H1 (cell line): ENCODE data around the gene MAGI2.

Source experiments
- CEBPB ChIP-seq: IDR thresholded peaks from 2 replicates; pipeline ENCODE4 v1.6.1; 2012; ENCODE audit warnings: low read depth, low read length
- CREB1 ChIP-seq: IDR thresholded peaks from 2 replicates; pipeline ENCODE4 v1.6.1; 2012; ENCODE audit warnings: inconsistent platforms
- CTCF ChIP-seq, 3 experiments: IDR thresholded peaks; 1 replicate in 2 of 3; 2 replicates in 1 of 3; pipeline versions ENCODE4 v1.5.1 to v1.6.1; 2011; ENCODE audit warnings: low read length in 3 of 3, mild to moderate bottlenecking in 3 of 3, inconsistent platforms in 2 of 3, low read depth in 1 of 3, moderate library complexity in 1 of 3; ENCODE audit not compliant: insufficient read depth in 1 of 3; ENCODE audit errors: control extremely low read depth in 1 of 3
- JUND ChIP-seq: IDR thresholded peaks from 2 replicates; pipeline ENCODE4 v1.6.1; 2011; ENCODE audit warnings: mild to moderate bottlenecking, improper control_type of control experiment, low read length
- MAFK ChIP-seq: IDR thresholded peaks from 2 replicates; pipeline ENCODE4 v1.6.1; 2012; ENCODE audit warnings: low read depth, mild to moderate bottlenecking, improper control_type of control experiment, low read length
- NANOG ChIP-seq: IDR thresholded peaks from 2 replicates; pipeline ENCODE4 v1.6.1; 2011; ENCODE audit warnings: low read length, low read depth, mild to moderate bottlenecking, inconsistent platforms; ENCODE audit not compliant: insufficient read depth, poor library complexity, severe bottlenecking
- POLR2A ChIP-seq, 2 experiments: IDR thresholded peaks; 1 replicate in 1 of 2; 2 replicates in 1 of 2; pipeline ENCODE4 v1.6.1; 2011; ENCODE audit warnings: low read depth in 2 of 2, low read length in 2 of 2, mild to moderate bottlenecking in 2 of 2; ENCODE audit errors: control extremely low read depth in 1 of 2
- RAD21 ChIP-seq, 2 experiments: IDR thresholded peaks in 1 of 2; conservative IDR thresholded peaks in 1 of 2; 2 replicates each; pipeline ENCODE4 v1.6.1; 2011; ENCODE audit warnings: low read depth in 2 of 2, low read length in 2 of 2, improper control_type of control experiment in 1 of 2, inconsistent platforms in 1 of 2, mild to moderate bottlenecking in 1 of 2, moderate library complexity in 1 of 2
- RNF2 ChIP-seq: fragments of 200-900, 300-1000 bp; sonication (generic); IDR thresholded peaks from 2 replicates; pipeline ENCODE4 v1.7.1; 2016; ENCODE audit warnings: borderline replicate concordance, low read depth, mild to moderate bottlenecking, antibody characterized with exemption, low read length; ENCODE audit not compliant: poor library complexity, severe bottlenecking; ENCODE audit errors: missing control alignments
- SIRT6 ChIP-seq: IDR thresholded peaks from one replicate; pipeline ENCODE4 v1.7.1; 2012; ENCODE audit warnings: low read length, inconsistent platforms
- TAF1 ChIP-seq: IDR thresholded peaks from 2 replicates; pipeline ENCODE4 v1.6.1; 2011; ENCODE audit warnings: mild to moderate bottlenecking, low read depth, low read length

- TF ChIP-seq MAFK = no peak
- no peak for TF ChIP-seq CEBPB
- TF ChIP-seq CTCF (IDR thresholded peaks at IDR 0.05; ENCODE audit: control extremely low read depth in 1 of 3, insufficient read depth in 1 of 3, low read depth in 1 of 3, low read length in 3 of 3) = no peak
- TF ChIP-seq RNF2 = no peak
- no peak for TF ChIP-seq POLR2A (IDR thresholded peaks at IDR 0.05; ENCODE audit: control extremely low read depth in 1 of 2, low read depth in 2 of 2, low read length in 2 of 2)
- TF ChIP-seq SIRT6 = no peak
- no peak for TF ChIP-seq RAD21 (IDR thresholded peaks at IDR 0.05 in 1 of 2, conservative IDR thresholded peaks at IDR 0.05 in 1 of 2; ENCODE audit: low read depth in 2 of 2, low read length in 2 of 2)
- TF ChIP-seq JUND = no peak
- TF ChIP-seq CREB1 = no peak
- no peak for TF ChIP-seq NANOG
- no peak for TF ChIP-seq TAF1
Observed at GRCh38 chr7:78130446-78131215, 1322.8 kb downstream of the MAGI2 start.
